NCI-H748 (cell line): Measurements from ENCODE around the gene SYVN1.
"Not testable (repeated sequence)": the region's sequence is repeated elsewhere in the genome, so short reads cannot be mapped to it uniquely, and the experiment has no call there.

Experiments
- DNase-seq: peaks from one replicate; lab custom pipeline; 2025; ENCODE audit not compliant: unreplicated experiment; lab: John Stamatoyannopoulos, UW

Gene SYVN1

DNA sequence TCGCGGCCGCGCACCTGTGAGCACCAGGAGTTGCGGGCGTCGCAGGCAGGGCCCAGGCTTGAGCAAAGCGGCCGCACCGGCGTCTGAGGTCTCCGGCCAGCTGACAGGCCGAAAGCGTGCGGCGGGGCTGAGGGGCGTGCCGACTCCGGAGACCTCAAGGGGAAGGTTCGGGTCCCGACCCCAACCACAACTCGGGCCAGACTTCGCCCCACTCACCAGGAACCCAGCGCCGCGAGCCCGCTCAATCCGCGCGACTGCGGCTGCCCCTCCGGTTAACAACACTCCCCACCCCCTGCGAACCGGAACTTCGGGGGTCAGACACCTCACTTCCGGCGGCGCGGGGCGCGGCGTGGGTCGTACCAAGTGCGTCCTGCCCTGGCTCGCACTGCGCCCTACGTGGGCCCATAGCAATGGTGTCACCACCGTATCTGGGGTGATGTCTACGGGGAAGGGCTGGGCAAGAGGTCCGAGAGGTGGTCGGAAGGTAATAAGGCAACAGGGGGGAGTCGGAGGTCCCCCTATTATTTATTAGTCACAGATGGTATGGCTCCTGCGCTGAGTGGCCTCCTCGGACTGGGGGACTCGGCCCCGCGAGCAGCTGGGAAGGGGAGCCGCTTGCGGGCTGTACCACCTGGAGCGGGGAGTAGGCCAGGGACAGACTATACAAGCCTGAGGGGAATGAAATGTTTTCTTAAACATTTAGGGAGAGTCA is at the start of gene SYVN1:
Gene SYVN1, minus strand, starts transcription at position 280 of the 712 bp plus-strand sequence. CDS start 918 bp downstream, outside the sequence.
- peak; percentile 91 for DNase-seq

DNA sequence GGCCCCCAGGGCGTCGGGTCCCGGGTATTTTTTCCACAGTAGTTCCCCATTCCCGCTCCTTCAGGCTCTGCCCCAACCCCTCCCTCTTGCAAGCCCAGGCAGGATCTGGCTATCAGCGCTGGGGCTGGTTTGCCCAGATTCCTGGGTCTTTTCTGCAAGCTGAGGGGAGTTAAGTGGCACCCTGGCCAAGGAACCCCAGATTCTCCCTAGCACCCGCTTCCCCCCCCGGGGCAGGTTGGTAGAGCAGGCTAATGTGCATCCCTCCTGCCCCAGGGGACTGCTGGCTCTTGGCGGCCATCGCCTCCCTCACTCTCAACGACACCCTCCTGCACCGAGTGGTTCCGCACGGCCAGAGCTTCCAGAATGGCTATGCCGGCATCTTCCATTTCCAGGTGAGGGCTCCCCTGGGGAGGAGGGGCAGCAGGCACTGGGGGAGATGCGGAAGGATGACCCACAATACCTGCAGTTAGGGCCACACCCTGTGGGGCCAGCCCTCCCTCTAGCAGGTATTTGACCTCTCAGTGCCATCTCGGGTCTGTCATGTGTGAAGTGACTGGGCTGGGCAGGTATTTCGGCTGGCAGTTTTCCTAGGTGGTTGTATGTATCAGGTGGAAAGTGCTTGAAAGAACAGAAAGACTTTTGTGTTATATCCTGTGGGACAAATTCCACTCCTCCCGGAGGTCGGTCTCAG is 49.0 kb upstream of the SYVN1 start:
- DNase-seq = no peak

DNA sequence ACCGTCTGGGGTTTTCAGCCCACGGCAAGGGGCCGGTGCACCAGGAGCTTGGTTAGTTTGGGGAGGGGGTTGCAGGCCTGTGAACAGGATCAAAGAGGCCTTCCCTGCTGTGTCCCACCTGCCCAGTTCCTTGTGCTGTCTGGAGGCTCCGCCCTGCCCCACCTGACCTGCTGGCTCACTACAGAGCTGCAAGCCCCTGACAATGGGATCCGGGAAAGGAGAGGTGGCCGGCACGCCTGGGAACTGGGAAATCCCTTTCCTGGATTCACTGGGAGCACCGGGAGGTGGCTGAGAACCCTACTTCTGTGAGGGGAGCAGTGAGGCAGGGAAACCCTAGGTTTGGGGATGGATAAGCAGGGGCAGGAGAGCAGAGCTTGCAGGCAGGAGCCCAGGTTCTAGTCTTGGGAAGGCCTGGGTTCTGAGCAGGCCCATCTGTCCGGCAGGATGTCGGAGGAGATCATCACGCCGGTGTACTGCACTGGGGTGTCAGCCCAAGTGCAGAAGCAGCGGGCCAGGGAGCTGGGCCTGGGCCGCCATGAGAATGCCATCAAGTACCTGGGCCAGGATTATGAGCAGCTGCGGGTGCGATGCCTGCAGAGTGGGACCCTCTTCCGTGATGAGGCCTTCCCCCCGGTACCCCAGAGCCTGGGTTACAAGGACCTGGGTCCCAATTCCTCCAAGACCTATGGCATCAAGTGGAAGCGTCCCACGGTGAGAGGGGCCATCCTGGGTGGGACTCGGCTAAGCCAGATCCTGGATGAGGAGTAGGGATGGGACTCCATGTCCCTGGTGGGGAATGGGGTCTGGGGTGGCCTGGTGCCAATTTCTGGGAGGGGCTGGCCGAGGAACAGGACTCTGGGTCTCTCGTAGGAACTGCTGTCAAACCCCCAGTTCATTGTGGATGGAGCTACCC is 48.2 kb upstream of the SYVN1 start:
- peak; percentile 70 for DNase-seq

DNA sequence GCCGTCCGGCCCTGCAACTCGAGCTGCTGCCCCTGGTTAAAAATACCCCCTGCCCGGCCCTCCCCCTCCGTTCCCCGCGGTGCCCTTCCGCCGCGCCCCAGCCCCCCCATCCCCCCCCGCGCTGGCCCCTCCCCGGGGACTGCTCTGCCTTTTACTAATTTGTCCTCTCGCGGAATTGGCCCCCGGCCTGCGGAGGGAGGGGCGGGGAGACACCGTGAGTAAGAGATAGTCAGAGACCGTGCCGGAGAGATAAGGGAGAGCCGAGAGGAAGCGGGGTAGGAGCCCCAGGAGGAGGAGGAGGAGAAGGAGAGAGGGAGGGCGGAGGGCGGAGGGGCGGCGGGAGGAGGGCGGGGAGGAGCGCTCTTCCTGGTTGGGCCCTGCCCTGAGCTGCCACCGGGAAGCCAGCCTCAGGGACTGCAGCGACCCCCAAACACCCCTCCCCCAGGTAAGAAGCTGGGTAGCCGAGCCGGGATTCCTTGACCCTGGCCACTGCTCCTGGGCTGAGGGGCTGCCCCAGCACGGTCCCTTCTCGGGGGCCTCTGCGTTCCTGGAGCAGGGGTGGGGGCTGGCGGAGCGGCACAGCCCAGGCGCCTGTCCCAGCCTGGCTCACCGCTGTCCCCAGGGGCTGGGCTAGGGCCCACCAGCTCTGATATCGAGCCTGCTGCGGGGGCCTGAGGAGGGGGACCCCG is 47.4 kb upstream of the SYVN1 start, which contains the start of gene CAPN1:
Gene CAPN1, plus strand, starts transcription at position 360 of the 689 bp plus-strand sequence. CDS start 774 bp downstream, outside the sequence.
- DNase-seq = peak; percentile 74

DNA sequence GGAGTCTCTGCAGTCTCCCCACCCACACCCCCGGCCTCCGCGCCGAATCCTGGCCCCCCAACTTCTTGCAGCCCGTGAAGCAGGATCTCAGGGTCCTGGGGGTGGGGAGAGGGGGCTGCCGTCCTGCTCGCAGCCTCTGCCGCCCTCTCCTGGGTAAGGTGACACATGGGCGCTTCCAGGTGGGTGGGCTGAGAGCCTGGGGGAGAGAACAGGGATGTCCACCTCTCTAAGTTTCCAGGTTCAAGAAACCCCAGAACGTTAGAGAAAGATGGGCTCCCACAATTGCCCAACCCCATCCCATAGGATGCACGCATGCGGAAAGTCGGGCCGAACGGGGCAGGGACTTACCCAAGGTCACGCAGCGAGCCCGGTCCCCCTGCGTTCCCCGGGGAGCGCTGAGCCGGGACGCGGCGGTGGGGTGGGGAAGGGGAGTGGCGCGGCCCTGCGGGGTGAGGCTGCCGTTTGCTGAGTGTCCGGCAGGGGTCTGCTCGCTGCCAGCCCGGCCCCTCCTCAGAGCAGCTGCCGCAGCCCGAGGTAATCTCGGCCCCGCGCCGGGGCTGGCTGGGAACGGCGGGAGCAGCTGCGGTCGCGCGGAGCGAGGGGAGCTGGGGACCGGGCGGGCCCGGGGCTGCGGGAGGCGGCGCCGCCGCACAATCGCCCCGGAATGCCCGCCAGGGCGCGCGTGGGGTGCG is 46.7 kb upstream of the SYVN1 start:
- DNase-seq = peak; percentile 77

DNA sequence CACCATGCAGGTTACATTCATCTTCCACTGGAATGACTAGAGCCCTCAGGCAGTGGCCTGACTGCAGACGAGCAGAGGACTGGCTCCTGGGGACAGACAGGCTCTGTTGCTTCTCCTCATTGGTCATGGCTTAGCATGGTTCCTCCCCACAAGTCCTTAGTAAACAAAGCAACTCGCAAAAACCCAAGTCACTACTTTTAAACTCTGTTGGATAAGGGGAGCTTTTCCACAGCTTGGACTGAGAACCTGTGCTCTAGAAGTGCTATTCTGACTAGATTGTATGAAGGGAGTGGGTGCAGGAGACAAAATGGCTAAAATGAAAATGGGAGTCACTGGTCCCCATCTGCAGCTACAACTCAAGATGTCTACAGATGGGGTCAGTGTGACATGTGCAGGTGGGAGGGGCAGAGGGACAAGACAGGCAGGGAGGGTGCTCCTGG is 40.3 kb upstream of the SYVN1 start:
- not testable (repeated sequence) for DNase-seq

DNA sequence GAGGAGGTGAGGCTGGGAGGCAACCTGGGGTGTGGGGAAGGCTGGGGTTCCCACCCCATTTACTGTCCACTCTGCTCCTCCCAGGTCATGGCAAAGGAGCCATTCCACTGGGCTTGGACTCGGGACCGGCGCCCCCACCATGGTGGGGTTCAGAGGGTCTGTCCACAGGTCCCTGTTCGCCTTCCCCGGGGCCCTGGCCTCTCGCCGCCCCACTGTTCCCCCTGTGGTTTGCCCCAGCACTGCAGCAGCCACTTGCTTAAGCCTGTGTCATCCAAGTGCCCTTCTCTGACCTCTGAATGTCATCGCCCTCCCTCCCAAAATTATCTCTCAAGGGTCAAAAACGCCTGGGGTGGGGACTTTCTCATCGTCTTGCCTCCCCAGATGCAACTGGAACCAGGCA is 38.3 kb upstream of the SYVN1 start:
- DNase-seq = no peak

DNA sequence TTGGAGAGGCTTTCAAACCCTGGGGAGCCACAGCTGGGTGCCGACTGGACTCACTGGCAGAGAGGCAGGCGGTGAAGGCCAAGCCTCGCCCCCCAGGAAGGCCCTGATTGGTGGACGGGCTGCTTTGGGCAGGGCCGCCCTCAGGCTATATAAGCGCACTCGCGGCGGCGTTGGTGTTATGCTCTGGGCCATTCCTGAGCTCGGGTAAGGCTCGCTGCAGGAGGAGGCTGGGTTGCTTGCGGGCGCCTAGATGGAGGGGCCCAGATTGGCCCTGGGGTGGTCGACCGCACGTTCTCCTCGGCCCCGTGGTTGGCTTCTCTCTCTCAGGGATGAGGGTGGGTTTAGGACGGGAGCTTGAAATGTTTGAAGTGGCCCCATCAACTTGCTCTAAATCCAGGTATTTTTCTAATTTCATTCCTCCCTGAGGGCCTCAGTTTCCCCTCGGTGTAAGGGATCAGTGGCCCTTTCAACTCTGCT is 35.8 kb upstream of the SYVN1 start, which contains the start of gene SPDYC:
Gene SPDYC, plus strand, starts transcription at position 176 of the 477 bp plus-strand sequence. CDS start 1,125 bp downstream, outside the sequence.
- DNase-seq = no peak

DNA sequence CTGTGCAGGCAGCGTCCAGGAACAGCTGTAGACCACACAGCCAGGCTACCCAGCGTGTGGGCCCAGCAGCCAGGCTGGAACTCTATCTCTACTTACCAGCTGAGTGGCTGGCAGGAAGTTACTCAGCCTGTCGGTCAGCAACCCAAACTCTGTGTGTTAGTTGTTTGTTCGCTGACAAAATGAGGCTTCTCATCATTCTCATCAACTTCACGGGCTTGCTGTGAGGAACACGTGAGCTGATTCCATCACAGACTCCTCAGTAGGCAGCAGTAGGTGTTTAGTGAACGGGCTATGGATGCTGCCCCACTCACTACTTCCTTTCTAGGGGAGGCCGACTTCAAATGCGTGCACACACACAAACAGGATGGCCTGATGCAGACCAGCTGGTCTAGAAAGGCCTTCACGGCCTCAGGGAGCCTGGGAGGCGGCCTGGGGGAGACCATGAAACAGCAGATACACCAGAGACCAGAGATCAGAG is 34.9 kb upstream of the SYVN1 start:
- DNase-seq = no peak

DNA sequence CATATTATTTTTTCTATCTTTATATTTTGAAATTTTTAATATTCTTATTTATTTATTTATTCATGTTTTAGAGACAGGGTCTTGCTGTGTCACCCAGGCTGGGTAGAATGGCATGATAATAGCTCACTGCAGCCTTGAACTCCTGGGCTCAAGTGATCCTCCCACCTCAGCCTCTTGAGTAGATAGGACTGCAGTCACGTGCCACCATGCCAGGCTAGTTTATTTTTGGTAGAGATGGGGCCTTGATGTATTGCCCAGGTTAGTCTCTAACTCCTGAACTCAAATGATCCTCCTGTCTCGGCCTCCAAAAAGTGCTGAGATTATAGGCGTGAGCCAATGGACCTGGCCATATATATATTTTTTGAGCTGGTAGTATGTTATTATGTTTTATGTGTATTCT is 33.3 kb upstream of the SYVN1 start:
- DNase-seq = no peak

DNA sequence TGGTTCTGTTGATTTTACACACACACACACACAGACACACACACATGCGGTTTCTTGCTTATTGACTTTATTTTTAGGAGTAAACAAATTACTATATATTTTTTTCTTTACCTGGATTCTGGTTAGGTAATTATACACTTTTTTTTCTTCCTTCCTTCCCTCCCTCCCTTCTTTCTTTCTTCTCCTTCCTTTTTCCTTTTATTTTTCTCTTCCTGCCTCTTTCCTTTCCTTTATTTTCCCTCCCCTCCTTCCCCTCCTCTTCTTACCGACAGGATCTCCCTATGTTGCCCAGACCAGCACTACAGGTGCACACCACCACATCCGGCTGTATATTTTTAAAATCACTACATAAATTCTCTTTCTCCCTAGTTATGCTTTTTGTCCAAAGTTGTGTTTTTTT is 32.6 kb upstream of the SYVN1 start:
- DNase-seq = no peak

DNA sequence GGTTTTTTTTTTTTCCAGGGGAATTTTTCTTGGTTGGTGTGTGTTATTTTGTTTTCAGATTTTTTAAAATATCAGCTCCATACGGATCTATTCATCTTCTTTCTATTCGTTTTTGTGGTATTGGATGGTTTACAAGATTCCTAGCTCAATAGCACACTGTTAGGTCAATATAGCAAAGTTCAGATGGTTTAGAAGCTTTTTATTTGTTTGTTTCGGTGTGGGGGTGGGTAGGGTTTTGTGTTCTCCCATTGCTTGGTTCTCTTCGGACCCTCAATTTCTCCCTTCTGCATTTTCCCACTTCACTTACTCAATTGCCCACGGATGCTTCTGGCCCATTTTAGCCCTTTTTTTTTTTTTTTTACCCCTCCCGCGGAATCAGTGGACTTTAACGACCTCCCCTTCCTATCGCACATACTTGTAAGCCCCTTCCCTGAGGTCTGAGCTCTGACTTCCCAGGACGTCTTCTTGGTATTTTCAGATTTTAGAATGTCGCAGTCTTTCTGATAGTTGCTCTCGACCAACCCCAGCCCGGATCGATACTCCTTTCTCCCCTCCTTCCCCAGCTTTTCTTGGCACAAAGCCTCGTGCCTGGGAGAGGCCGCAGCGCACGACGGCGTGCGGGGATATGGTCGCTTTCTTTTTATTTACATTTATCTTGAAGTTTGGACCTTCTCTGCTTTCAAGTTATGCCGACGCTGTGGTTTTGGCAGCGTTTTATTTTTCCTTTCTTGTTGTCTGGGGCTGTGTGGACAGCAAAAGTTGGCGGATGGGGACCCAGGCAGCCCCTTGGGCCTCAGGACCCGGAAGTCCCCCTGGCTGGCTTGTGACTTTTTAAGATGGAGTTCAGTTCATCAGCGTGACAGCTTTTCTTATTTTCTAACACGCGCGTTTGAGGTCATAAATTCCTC is 31.3 kb upstream of the SYVN1 start:
- no peak for DNase-seq

DNA sequence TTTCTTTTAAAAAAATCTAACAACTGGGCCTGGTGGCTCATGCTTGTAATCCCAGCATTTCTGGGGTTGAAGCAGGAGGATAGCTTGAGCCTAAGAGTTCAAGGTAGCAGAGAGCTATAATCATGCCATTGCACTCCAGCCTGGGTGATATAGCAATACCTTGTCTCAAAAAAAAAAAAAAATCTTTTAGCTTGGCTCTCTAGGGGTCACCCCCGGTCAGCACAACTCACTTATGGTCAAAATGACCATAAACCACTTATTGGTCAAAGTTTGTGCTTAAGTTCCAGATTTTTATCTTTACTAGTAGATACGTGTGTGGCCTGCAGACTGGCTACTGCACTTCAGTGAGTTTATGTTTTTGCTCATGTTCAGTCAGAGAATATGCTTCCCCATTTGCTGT is 29.4 kb upstream of the SYVN1 start:
- no peak for DNase-seq

DNA sequence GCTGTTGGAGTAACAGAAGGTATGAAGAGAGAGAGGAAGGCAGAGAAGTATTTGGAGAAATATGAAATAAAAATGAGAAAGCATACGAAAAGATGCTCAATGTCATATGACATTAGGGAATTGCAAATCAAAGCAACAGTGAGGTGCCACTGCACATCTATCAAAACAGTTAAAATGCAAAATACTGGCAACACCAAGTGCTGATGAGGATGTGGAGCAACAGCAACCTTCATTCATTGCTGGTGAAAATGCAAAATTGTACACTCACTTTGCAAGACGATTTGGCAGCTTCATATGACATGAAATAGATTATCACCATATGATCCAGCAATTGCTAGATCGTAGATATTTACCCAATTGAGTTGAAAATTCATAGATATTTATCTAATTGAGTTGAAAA is 26.3 kb upstream of the SYVN1 start:
- DNase-seq = no peak

DNA sequence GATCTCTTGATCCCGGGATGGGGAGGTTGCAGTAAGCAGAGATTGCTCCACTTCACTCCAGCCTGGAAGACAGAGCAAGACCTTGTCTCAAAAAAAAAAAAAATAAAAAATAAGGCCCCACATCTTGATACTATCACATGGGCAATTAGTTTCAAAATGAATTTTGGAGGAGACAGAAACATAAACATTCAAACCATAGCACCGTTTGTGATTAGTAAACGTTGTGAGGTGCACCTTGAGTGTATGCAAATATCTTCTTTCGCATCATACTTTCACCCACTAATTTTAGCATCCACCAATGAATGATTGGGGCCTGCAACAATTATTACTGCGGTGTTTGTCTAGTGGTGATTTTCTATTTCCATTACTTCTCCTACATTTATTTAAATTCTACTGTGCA is 24.7 kb upstream of the SYVN1 start:
- DNase-seq = no peak

DNA sequence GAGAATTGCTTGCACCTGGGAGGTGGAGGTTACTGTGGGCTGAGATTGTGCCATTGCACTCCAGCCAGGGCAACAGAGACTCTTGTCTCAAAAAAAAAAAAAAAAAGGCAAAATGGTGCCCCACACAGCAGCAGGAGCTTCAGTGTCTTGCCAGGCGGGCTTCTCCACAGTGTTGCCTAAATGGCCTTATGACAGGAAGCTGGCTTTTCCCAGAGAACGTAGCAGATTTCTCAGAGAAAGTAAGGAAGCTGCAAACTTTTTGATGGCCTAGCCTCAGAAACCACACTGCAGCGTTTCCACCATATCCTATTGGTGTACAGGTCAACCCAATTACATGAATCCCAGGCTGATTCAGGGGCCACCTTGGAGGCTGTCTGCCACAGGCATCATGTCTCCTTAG is 23.0 kb upstream of the SYVN1 start:
- no peak for DNase-seq

DNA sequence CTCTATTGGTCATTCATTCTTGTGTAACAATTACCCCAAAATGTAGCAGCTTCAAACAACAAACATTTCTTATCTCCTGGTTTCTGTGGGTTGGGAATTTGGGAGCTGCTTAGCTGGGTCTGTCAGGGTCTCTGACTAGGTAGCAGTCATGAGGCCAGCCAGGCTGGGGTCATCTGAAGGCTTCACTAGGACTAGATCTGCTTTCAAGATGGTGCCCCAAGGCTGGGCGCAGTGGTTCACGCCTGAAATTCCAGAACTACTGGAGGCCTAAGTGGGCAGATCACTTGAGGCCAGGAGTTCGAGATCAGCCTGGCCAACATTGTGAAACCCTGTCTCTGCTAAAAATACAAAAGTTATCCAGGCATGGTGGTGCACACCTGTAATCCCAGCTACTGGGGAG is 22.6 kb upstream of the SYVN1 start:
- DNase-seq = no peak

DNA sequence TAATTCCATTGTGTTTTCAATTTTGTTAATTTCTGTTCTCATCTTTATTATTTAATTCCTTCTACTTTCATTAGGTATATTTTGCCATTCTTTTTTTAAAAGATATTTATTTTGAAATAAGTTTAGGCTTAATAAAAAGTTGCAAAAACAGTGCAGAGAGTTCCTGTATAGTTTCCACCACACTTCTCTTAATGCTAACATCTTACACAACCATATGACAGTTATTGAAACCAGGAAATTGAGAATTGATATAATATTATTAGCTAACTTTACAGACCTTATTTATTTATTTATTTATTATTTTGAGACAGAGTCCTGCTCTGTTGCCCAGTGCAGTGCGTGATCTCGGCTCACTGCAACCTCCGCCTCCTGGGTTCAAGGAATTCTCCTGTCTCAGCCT is 21.9 kb upstream of the SYVN1 start:
- no peak for DNase-seq

DNA sequence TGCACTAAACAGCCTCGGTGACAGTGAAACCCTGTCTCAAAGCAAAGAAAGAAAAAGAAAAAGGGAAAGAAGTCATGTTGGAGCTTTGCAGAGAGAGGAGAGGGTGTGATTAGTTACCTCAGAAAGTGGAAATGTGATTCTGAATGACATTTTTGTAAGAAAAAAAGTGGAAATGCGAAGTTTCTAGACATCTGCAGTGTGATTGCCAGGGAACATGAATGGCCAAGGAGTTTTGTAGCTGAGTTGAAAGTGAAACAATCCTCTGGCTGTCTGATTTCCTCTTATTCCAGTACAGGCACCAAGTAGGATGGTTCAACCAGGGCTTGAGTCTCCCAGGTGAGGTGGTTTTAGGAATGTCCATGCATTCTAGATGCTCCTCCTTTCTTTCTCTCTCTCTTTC is 17.8 kb upstream of the SYVN1 start:
- DNase-seq = no peak
